Stimulated activated CD8-positive, alpha-beta memory T cell treated with anti-CD3 and anti-CD28 coated beads, Interleukin-7, amount 100 ng/mL, for 24 hours (primary cell): ENCODE measurements around the gene CCL25.
"Not testable (repeated sequence)": the region's sequence is repeated elsewhere in the genome, so short reads cannot be mapped to it uniquely, and the experiment has no call there.

Source experiments
- DNase-seq: peaks from one replicate; pipeline ENCODE4 v3.0.0-alpha.2; 2020; ENCODE audit warnings: low read depth

The CCL25 gene, protein sequence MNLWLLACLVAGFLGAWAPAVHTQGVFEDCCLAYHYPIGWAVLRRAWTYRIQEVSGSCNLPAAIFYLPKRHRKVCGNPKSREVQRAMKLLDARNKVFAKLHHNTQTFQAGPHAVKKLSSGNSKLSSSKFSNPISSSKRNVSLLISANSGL

DNA sequence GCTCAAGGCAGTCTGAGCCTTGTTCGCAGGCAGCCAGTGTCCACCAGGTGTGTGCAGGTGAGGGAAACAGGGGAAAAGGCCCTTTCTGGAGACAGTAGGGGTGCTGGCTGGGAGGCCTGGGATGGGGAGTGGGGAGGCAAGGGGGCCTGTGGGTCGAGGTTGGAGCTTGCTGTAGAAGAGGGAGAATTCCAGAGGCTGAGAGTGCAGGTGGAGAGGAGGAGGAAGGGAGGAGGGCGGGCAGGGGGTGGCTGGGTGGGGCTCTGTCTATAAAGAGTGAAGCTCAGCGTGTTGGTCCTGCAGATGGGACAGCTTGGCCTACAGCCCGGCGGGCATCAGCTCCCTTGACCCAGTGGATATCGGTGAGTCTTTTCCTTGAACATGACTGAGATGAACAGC, at the start of gene CCL25:
Gene CCL25, plus strand, starts transcription at position 297 of the 396 bp plus-strand sequence. CDS start 290 bp downstream, outside the sequence.
- DNase-seq: no peak

DNA sequence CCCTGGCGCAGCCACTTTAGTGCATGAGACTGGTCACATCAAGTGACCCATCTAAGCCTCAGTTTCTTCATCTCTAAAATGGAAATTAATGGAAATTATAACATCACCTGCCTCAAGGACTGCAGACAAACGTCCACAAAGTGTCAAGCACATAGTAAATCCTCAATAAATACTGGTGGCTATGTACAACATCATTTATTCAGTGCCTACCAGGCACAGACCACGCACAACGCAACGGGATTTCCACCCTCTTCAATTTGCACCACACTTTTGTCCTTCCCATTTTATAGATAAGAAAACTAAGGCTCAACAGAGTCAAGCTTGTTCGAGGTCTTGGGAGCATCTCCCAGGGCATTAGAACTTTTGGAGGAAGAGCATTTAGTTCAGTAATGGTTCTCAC, 48.6 kb upstream of the CCL25 start:
- no peak for DNase-seq

- DNase-seq: no peak
These were observed 47.6 kb upstream of the CCL25 start for GRCh38 chr19:8004723-8005513.

GRCh38 chr19:8005534-8006256, 46.9 kb upstream of the CCL25 start, which contains the start of gene ELAVL1:
TSS of gene ELAVL1 (minus strand) at chr19:8005641. CDS start at chr19:7991815, 13,826 bp downstream.
- peak; percentile 75 for DNase-seq

DNA sequence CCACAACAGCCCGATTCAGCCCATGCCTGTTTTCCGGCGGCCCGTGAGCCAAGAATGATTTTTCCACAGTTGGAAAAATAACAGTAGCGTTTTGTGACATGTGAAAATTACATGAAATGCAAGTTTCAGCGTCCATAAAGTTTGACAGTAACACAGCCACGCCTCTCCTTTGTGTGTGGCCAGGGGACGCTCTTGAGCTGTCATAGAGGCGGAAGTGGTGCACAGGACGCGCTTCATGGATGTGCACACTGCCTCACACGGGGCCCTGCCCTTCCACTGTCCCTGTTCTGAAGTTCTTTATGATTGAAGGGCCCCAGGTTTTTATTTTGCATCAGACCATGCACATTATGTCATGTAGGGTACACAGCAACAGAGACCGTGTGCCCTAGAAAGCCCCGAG, 34.8 kb upstream of the CCL25 start:
- no peak for DNase-seq

DNA sequence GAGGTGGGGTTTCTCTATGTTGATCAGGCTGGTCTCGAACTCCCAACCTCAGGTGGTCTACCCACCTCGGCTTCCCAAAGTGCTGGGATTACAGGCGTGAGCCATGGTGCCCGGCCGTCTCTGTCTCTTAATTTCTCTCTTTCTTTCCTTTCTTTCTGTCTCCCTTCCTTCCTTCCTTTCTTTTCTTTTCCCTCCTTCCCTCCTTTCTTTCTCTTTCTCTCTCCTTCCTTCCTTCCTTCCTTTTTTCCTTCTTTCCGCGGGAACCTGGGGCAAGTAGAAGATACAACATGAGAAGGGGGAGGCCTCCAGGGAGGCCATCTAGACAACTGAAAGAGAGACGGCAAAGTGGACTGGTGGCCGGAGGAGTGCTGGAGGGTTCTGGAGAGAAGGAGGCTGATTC, 31.9 kb upstream of the CCL25 start:
- no peak for DNase-seq

DNA sequence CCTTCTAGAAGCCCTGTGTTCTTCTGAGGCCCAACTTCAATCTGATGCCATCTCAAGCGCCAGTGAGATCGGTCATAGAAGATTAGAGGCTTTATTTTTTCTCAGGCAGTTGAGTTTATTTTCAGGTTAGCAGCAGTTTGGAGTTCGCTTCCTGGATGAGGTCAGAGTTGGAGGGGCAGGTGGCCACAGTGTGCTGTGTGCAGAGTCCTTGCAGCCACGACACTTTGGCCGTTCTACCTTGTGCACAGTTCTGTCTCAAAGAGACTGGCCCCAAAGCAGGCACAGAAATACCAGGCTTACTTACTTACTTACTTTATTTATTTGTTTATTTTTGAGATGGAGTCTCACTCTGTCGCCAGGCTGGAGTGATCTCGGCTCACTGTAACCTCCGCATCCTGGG, 31.2 kb upstream of the CCL25 start:
- no peak for DNase-seq

DNA sequence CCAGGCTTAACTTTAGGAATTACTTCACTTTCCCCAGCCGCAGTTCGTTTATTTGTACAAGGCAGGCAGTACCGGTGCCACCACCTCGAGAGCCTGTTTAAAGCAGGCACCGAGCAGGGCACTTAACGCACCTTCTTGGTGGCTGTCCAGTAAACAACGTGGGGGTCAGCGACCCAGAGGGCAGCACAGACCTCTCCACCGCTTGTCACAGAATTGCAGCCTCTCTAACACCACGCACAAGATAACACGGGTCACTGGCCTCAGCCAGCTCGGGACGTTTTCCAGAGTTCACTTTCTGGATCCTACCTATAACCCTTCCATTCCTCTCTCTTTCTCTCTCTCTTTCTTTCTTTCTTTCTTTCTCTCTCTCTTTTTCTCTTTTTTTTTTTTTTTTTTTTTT, 30.3 kb upstream of the CCL25 start:
- DNase-seq: no peak

GRCh38 chr19:8023371-8023770, 29.2 kb upstream of the CCL25 start:
- no peak for DNase-seq

DNA sequence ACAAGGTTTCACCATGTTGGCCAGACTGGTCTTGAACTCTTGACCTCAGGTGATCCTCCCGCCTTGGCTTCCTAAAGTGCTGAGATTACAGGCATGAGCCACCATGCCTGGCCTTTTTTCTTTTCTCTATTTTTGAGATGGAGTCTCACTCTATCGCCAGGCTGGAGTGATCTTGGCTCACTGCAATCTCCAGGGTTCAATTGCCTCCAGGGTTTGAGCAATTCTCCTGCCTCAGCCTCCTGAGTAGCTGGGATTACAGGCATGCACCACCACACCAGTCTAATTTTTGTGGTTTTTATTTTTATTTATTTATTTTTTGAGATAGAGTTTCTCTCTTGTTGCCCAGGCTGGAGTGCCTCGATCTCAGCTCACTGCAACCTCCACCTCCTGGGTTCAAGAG, 28.3 kb upstream of the CCL25 start:
- DNase-seq: not testable (repeated sequence)

- no peak for DNase-seq
These were observed 27.2 kb upstream of the CCL25 start for GRCh38 chr19:8025316-8025715.

GRCh38 chr19:8028951-8029491, 23.5 kb upstream of the CCL25 start:
- no peak for DNase-seq

DNA sequence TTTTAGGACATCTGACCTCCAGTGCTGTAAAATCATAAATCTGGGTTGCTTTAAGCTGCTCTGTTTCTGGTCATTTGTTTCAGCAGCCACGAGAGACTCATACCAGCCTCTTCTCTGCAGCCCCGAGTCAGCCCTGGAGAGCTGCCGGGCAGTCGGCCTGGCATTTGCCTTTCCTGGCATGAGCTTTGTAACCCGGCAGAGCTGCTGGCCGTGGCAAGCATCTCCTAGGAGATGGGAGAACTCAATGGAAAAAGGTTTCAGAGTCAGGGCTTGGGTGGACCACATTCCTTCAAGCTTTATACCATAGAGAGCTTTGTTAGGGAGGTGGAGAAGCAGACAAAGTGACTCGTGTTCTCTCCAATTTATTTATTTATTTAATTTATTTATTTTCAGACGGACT, 21.6 kb upstream of the CCL25 start:
- no peak for DNase-seq

- not testable (repeated sequence) for DNase-seq
These were observed 19.0 kb upstream of the CCL25 start for GRCh38 chr19:8033287-8034177.

- DNase-seq: no peak
These were observed 18.4 kb upstream of the CCL25 start for GRCh38 chr19:8034178-8034525.

DNA sequence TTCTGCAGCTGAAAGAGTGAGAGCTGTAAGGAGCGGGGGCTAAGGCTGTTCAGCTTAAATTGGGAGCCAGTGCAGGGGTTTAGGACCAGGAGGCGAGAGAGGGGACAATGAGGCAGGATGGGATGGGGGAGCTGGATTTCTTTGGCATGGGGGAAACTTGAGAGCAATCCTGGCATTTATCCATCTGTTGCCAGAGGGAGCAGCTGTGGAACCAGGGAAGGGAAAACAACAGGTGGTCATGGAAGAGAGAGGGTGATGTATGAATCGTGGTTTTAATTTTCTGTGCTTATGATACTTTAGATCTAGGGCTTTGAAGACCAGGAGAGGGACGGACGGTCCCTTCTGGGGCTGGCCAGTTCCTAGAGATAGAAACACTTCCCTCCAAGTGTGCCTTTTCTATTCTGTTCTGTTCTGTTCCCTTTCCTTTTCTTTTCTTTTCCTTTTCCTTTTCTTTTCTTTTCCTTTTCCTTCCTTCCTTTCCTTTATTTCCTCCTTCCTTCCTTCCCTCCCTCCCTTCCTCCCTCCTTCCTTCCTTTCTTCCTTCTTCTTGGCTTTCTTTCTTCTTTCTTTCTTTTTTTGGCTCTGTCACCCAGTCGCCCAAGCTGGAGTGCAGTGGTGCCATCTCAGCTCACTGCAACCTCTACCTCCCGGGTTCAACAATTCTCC, 16.0 kb upstream of the CCL25 start:
- no peak for DNase-seq

- no peak for DNase-seq
These were observed 13.7 kb upstream of the CCL25 start for GRCh38 chr19:8038815-8039214.

DNA sequence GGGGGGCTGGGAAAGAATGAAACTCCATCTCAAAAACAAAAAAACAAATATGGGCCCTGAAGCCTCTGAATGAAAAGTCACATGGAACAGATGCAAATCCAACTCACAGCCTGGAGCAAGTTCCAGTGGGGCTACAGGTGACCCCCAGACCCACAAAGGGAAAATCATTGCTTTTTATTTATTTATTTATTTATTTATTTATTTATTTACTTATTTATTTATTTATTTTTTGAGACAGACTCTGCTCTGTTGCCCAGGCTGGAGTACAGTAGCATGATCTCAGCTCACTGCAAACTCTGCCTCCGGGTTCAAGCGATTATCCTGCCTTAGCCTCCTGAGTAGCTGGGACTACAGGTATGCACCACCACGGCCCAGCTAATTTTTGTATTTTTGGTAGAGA, 13.3 kb upstream of the CCL25 start:
- no peak for DNase-seq

DNA sequence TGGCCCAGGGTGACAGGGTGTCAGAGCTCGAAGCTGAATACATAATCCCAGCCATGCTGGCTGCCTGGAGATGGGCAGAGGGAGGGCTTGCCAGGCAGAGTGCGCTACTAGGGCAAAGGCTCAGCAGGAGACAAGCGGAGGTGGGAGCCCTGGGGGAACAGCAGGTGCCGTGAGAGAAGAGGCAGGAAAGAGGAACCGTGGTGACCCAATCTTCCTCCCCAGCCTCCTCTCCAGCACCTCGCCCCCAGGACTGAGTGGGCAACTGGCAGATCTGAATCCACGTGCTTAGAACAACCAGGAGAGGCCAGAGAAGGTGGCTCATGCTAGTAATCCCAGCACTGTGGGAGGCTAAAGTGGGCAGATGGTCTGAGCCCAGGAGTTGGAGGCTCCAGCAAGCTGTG, 11.0 kb upstream of the CCL25 start:
- DNase-seq: no peak

DNA sequence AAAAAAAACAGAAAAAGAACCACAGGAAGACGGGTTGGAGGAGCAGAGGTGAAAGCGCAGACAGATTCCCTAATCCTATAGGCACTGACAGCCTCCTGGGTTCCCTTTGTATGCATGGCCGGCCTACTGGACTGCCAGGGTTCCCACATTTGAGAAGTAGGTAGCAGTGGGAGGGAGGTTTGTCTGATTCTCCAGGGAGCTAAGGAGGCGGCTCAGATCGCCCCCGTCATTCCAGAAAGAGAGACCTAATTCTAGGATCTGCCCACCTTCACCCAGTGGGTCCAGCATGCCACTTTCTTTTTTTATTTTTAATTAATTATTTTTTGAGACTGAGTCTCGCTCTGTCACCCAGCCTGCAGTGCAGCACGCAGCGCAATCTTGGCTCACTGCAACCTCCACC, 9.7 kb upstream of the CCL25 start:
- no peak for DNase-seq

GRCh38 chr19:8044018-8044417, 8.5 kb upstream of the CCL25 start:
- DNase-seq: no peak
